Gastroesophageal sphincter (tissue), 2 donors: ENCODE results near the gene CDK7.

Experiments
- EP300 ChIP-seq: sonication (generic); formaldehyde crosslinking; IDR thresholded peaks from one replicate; pipeline ENCODE4 v1.6.1; 2017; ENCODE audit warnings: antibody characterized with exemption, mild to moderate bottlenecking
- POLR2A ChIP-seq, 2 donors: fragments of 450-650 bp; IDR thresholded peaks; one replicate each; pipeline ENCODE4 v1.6.1; 2017; ENCODE audit warnings: antibody characterized with exemption in 2 of 2, mild to moderate bottlenecking in 2 of 2, moderate library complexity in 1 of 2

- peak; percentile 46 to 73 for TF ChIP-seq POLR2A (IDR thresholded peaks at IDR 0.05)
- no peak for TF ChIP-seq EP300
Observed at GRCh38 chr5:69217548-69218526, 16.8 kb upstream of the CDK7 start.
